Measurements from ENCODE around the gene TSPAN2. TPM values are rescaled to one million over a fixed set of nuclear protein-coding genes. Genes with fewer than 3 reads are reported as not detected.

TSPAN2 gene
- total RNA-seq, 1 experiment from 2014 or later, result not detected

- no peaks in the 10 kb centered on the region for H4K20me1 ChIP-seq (ENCODE audit: insufficient read depth, low read depth, low read length)
- H2AFZ ChIP-seq (ENCODE audit: low read length), result no peak overlapping the region
- H3K9ac ChIP-seq (ENCODE audit: low read length), result no peak overlapping the region
- no peak overlapping the region for H3K4me2 ChIP-seq (ENCODE audit: low read depth, low read length, poor library complexity, severe bottlenecking)
- DNase-seq, result no peak
- H3K36me3 ChIP-seq (ENCODE audit: insufficient read depth, low read length), result no peaks in the 10 kb centered on the region
- peaks cover 2% of the 10 kb centered on the region; the same call in 1 of the 2 replicates for H3K4me1 ChIP-seq (ENCODE audit: low read length)
- H3K9me3 ChIP-seq (ENCODE audit: low read length), result no peaks in the 10 kb centered on the region
- no peak overlapping the region for H3K4me3 ChIP-seq (ENCODE audit: low read length)
- H3K27me3 ChIP-seq (ENCODE audit: low read length), result no peaks in the 10 kb centered on the region
- H3K79me2 ChIP-seq (ENCODE audit: low read length), result no peaks in the 10 kb centered on the region
- no peak overlapping the region for H3K27ac ChIP-seq (ENCODE audit: low read length)
- H3K9me2 ChIP-seq (replicated peaks; ENCODE audit: insufficient read depth, low read length), result no peaks in the 10 kb centered on the region
Measured at GRCh38 chr1:115134231-115134630, 44.9 kb upstream of the TSPAN2 start.

- no peaks in the 10 kb centered on the region for H3K9me3 ChIP-seq (ENCODE audit: low read length)
- no peak overlapping the region for H3K4me2 ChIP-seq (ENCODE audit: low read depth, low read length, poor library complexity, severe bottlenecking)
- H3K9me2 ChIP-seq (replicated peaks; ENCODE audit: insufficient read depth, low read length), result no peaks in the 10 kb centered on the region
- no peaks in the 10 kb centered on the region for H3K4me1 ChIP-seq (ENCODE audit: low read length)
- no peak overlapping the region for H2AFZ ChIP-seq (ENCODE audit: low read length)
- DNase-seq, result no peak
- H3K4me3 ChIP-seq (ENCODE audit: low read length), result no peak overlapping the region
- no peak overlapping the region for H3K9ac ChIP-seq (ENCODE audit: low read length)
- no peaks in the 10 kb centered on the region for H3K79me2 ChIP-seq (ENCODE audit: low read length)
- no peak overlapping the region for H3K27ac ChIP-seq (ENCODE audit: low read length)
- H3K36me3 ChIP-seq (ENCODE audit: insufficient read depth, low read length), result no peaks in the 10 kb centered on the region
- no peaks in the 10 kb centered on the region for H3K27me3 ChIP-seq (ENCODE audit: low read length)
- H4K20me1 ChIP-seq (ENCODE audit: insufficient read depth, low read depth, low read length), result no peaks in the 10 kb centered on the region
Measured at GRCh38 chr1:115133440-115133839, 44.1 kb upstream of the TSPAN2 start.

- Histone ChIP-seq H3K27me3 (ENCODE audit: low read length) (no peaks in the 10 kb centered on the region), H3K4me3 (ENCODE audit: low read length) (no peak overlapping the region), H3K9me3 (ENCODE audit: low read length) (no peaks in the 10 kb centered on the region), H3K27ac (ENCODE audit: low read length) (no peak overlapping the region), H3K4me1 (ENCODE audit: low read length) (no peaks in the 10 kb centered on the region), H3K9ac (ENCODE audit: low read length) (no peak overlapping the region), H3K9me2 (replicated peaks; ENCODE audit: insufficient read depth, low read length) (no peaks in the 10 kb centered on the region), H2AFZ (ENCODE audit: low read length) (no peak overlapping the region), H4K20me1 (ENCODE audit: insufficient read depth, low read depth, low read length) (no peaks in the 10 kb centered on the region), H3K36me3 (ENCODE audit: insufficient read depth, low read length) (no peaks in the 10 kb centered on the region), H3K79me2 (ENCODE audit: low read length) (no peaks in the 10 kb centered on the region), H3K4me2 (ENCODE audit: low read depth, low read length, poor library complexity, severe bottlenecking) (no peak overlapping the region)
- DNase-seq, result no peak
Measured at GRCh38 chr1:115130786-115131185, 41.5 kb upstream of the TSPAN2 start.

GRCh38 chr1:115129071-115129640, 39.9 kb upstream of the TSPAN2 start:
- H4K20me1 ChIP-seq (ENCODE audit: insufficient read depth, low read depth, low read length), result no peaks in the 10 kb centered on the region
- H3K9ac ChIP-seq (ENCODE audit: low read length), result no peak overlapping the region
- H3K4me3 ChIP-seq (ENCODE audit: low read length), result no peak overlapping the region
- H3K27me3 ChIP-seq (ENCODE audit: low read length), result no peaks in the 10 kb centered on the region
- no peaks in the 10 kb centered on the region for H3K9me2 ChIP-seq (replicated peaks; ENCODE audit: insufficient read depth, low read length)
- no peaks in the 10 kb centered on the region for H3K79me2 ChIP-seq (ENCODE audit: low read length)
- no peak for DNase-seq
- no peak overlapping the region for H3K27ac ChIP-seq (ENCODE audit: low read length)
- H3K4me1 ChIP-seq (ENCODE audit: low read length), result no peaks in the 10 kb centered on the region
- H2AFZ ChIP-seq (ENCODE audit: low read length), result no peak overlapping the region
- H3K36me3 ChIP-seq (ENCODE audit: insufficient read depth, low read length), result no peaks in the 10 kb centered on the region
- no peaks in the 10 kb centered on the region for H3K9me3 ChIP-seq (ENCODE audit: low read length)
- H3K4me2 ChIP-seq (ENCODE audit: low read depth, low read length, poor library complexity, severe bottlenecking), result no peak overlapping the region

GRCh38 chr1:115127539-115127938, 38.2 kb upstream of the TSPAN2 start:
- Histone ChIP-seq H3K9me3 (ENCODE audit: low read length) (peaks cover 8% of the 10 kb centered on the region; the same call in 1 of the 2 replicates), H3K27ac (ENCODE audit: low read length) (no peak overlapping the region), H3K36me3 (ENCODE audit: insufficient read depth, low read length) (no peaks in the 10 kb centered on the region), H3K4me1 (ENCODE audit: low read length) (no peaks in the 10 kb centered on the region), H3K9ac (ENCODE audit: low read length) (no peak overlapping the region), H3K4me2 (ENCODE audit: low read depth, low read length, poor library complexity, severe bottlenecking) (no peak overlapping the region), H3K27me3 (ENCODE audit: low read length) (no peaks in the 10 kb centered on the region), H3K9me2 (replicated peaks; ENCODE audit: insufficient read depth, low read length) (no peaks in the 10 kb centered on the region), H2AFZ (ENCODE audit: low read length) (no peak overlapping the region), H3K79me2 (ENCODE audit: low read length) (no peaks in the 10 kb centered on the region), H4K20me1 (ENCODE audit: insufficient read depth, low read depth, low read length) (no peaks in the 10 kb centered on the region), H3K4me3 (ENCODE audit: low read length) (no peak overlapping the region)
- no peak for DNase-seq

- DNase-seq, result no peak
- H3K4me3 ChIP-seq (ENCODE audit: low read length), result no peak overlapping the region
- H3K9me3 ChIP-seq (ENCODE audit: low read length), result peaks cover 8% of the 10 kb centered on the region; the same call in 1 of the 2 replicates
- no peaks in the 10 kb centered on the region for H3K79me2 ChIP-seq (ENCODE audit: low read length)
- H2AFZ ChIP-seq (ENCODE audit: low read length), result no peak overlapping the region
- H3K36me3 ChIP-seq (ENCODE audit: insufficient read depth, low read length), result no peaks in the 10 kb centered on the region
- H3K9me2 ChIP-seq (replicated peaks; ENCODE audit: insufficient read depth, low read length), result no peaks in the 10 kb centered on the region
- H3K4me2 ChIP-seq (ENCODE audit: low read depth, low read length, poor library complexity, severe bottlenecking), result no peak overlapping the region
- no peaks in the 10 kb centered on the region for H3K27me3 ChIP-seq (ENCODE audit: low read length)
- no peak overlapping the region for H3K27ac ChIP-seq (ENCODE audit: low read length)
- H4K20me1 ChIP-seq (ENCODE audit: insufficient read depth, low read depth, low read length), result no peaks in the 10 kb centered on the region
- H3K9ac ChIP-seq (ENCODE audit: low read length), result no peak overlapping the region
- no peaks in the 10 kb centered on the region for H3K4me1 ChIP-seq (ENCODE audit: low read length)
Measured at GRCh38 chr1:115126516-115126915, 37.2 kb upstream of the TSPAN2 start.

- Histone ChIP-seq H3K4me3 (ENCODE audit: low read length) (no peak overlapping the region), H3K4me1 (ENCODE audit: low read length) (no peaks in the 10 kb centered on the region), H2AFZ (ENCODE audit: low read length) (no peak overlapping the region), H3K79me2 (ENCODE audit: low read length) (no peaks in the 10 kb centered on the region), H3K27ac (ENCODE audit: low read length) (no peak overlapping the region), H3K9ac (ENCODE audit: low read length) (no peak overlapping the region), H3K4me2 (ENCODE audit: low read depth, low read length, poor library complexity, severe bottlenecking) (no peak overlapping the region), H3K9me2 (replicated peaks; ENCODE audit: insufficient read depth, low read length) (no peaks in the 10 kb centered on the region), H4K20me1 (ENCODE audit: insufficient read depth, low read depth, low read length) (no peaks in the 10 kb centered on the region), H3K27me3 (ENCODE audit: low read length) (no peaks in the 10 kb centered on the region), H3K36me3 (ENCODE audit: insufficient read depth, low read length) (no peaks in the 10 kb centered on the region), H3K9me3 (ENCODE audit: low read length) (peaks cover 8% of the 10 kb centered on the region; the same call in 1 of the 2 replicates)
- no peak for DNase-seq
Measured at GRCh38 chr1:115123116-115123515, 33.8 kb upstream of the TSPAN2 start.

GRCh38 chr1:115121793-115122192, 32.5 kb upstream of the TSPAN2 start:
- Histone ChIP-seq H3K4me3 (ENCODE audit: low read length) (no peak overlapping the region), H3K4me1 (ENCODE audit: low read length) (no peaks in the 10 kb centered on the region), H3K9me2 (replicated peaks; ENCODE audit: insufficient read depth, low read length) (no peaks in the 10 kb centered on the region), H3K4me2 (ENCODE audit: low read depth, low read length, poor library complexity, severe bottlenecking) (no peak overlapping the region), H2AFZ (ENCODE audit: low read length) (no peak overlapping the region), H3K27me3 (ENCODE audit: low read length) (no peaks in the 10 kb centered on the region), H3K9ac (ENCODE audit: low read length) (no peak overlapping the region), H3K27ac (ENCODE audit: low read length) (no peak overlapping the region), H4K20me1 (ENCODE audit: insufficient read depth, low read depth, low read length) (no peaks in the 10 kb centered on the region), H3K9me3 (ENCODE audit: low read length) (peaks cover 8% of the 10 kb centered on the region; the same call in 1 of the 2 replicates), H3K36me3 (ENCODE audit: insufficient read depth, low read length) (no peaks in the 10 kb centered on the region), H3K79me2 (ENCODE audit: low read length) (no peaks in the 10 kb centered on the region)
- DNase-seq, result no peak
